Effector memory CD8-positive, alpha-beta T cell (primary cell): ENCODE data around the gene LBHD1.
A peak's percentile ranks its signal among the peaks of the same experiment; 100 is the strongest.
"Not testable (repeated sequence)": the region's sequence is repeated elsewhere in the genome, so short reads cannot be mapped to it uniquely, and the experiment has no call there.

ENCODE experiments used
- ATAC-seq: fragments of 150-1000 bp; cut with Tn5 transposase; replicated peaks from 2 replicates; pipeline ENCODE4 v1.10.0; 2021; ENCODE audit warnings: mild to moderate bottlenecking, moderate library complexity
- DNase-seq, 3 experiments: peaks; one replicate each; pipeline ENCODE4 v3.0.0; 2021
- H3K27ac Mint-ChIP-seq, 2 donors: one replicate each; pipeline ENCODE4 v1.8.0; 2022; ENCODE audit warnings: mild to moderate bottlenecking in 2 of 2, mixed read lengths in 2 of 2, moderate library complexity in 2 of 2
- H3K27me3 Mint-ChIP-seq, 2 donors: one replicate each; pipeline ENCODE4 v1.8.0; 2022; ENCODE audit warnings: mixed read lengths in 2 of 2
- H3K36me3 Mint-ChIP-seq: one replicate; pipeline ENCODE4 v1.8.0; 2022; ENCODE audit warnings: mild to moderate bottlenecking, moderate library complexity, mixed read lengths; ENCODE audit not compliant: insufficient read depth
- H3K4me1 Mint-ChIP-seq, 2 donors: one replicate each; pipeline ENCODE4 v1.8.0; 2022; ENCODE audit warnings: low read depth in 2 of 2, mixed read lengths in 2 of 2
- H3K4me3 Mint-ChIP-seq, 2 donors: one replicate each; pipeline ENCODE4 v1.8.0; 2022; ENCODE audit warnings: mild to moderate bottlenecking in 2 of 2, mixed read lengths in 2 of 2, moderate library complexity in 2 of 2
- H3K9me3 Mint-ChIP-seq, 2 donors: one replicate each; pipeline ENCODE4 v1.8.0; 2022; ENCODE audit warnings: mixed read lengths in 2 of 2

LBHD1 gene

GRCh38 chr11:62665599-62666258 is 6.3 kb downstream of the LBHD1 start:
- Mint-ChIP-seq H3K4me1 (peaks cover 19 to 33% of the 10 kb centered on the region in 2 donors), H3K4me3 (peak overlapping the region; percentile 95 to 96), H3K27me3 (no peaks in the 10 kb centered on the region), H3K9me3 (no peaks in the 10 kb centered on the region), H3K36me3 (peaks cover 39% of the 10 kb centered on the region), H3K27ac (peak overlapping the region; percentile 96 to 98)
- ATAC-seq (peak; percentile 54), DNase-seq (peak; percentile 53 to 59 (median 54))

DNA sequence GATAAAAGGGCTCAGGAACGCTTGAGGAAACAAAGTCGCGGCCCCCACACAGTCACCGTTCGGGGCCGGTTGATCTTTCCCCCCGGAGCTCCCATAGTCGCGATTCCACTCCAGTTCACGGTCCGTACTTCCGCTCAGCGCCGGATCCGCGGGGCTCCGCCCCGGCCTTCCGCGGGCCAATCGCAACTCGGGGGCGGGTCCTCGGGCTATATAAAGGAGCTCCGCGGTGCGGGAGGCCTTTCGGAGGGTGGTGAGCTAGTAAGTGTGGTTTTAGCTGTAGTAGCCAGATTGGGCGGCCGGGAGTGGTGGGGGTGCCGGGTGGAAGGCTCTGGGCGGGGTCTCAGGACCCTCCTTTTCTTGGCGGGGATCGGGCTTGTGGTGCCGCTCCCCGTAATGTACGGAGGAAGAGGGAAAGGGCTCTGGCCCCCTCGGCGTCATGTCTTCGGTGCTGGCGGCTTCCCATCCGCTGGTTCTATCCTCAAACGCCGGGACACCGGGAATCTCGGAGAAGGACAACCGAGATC is 6.9 kb downstream of the LBHD1 start, which contains the start of the genes C11orf98 and CSKMT:
Gene C11orf98, minus strand, starts transcription at position 136 of the 524 bp plus-strand sequence. Its CDS starts 41 bp downstream, at position 95.
Gene CSKMT, plus strand, starts transcription at position 238 of the 524 bp plus-strand sequence. CDS start 568 bp downstream, outside the sequence.
- Mint-ChIP-seq H3K27ac (peak within 1 kb of the TSS; percentile 96 to 98), H3K9me3 (no peaks in the 10 kb centered on the region), H3K4me3 (peak within 1 kb of the TSS; percentile 95 to 96), H3K36me3 (peaks cover 39% of the 10 kb centered on the region), H3K27me3 (no peaks in the 10 kb centered on the region), H3K4me1 (peaks cover 17 to 28% of the 10 kb centered on the region in 2 donors)
- peak; percentile 88 for ATAC-seq
- peak; percentile 96 to 97 (median 97) for DNase-seq

DNA sequence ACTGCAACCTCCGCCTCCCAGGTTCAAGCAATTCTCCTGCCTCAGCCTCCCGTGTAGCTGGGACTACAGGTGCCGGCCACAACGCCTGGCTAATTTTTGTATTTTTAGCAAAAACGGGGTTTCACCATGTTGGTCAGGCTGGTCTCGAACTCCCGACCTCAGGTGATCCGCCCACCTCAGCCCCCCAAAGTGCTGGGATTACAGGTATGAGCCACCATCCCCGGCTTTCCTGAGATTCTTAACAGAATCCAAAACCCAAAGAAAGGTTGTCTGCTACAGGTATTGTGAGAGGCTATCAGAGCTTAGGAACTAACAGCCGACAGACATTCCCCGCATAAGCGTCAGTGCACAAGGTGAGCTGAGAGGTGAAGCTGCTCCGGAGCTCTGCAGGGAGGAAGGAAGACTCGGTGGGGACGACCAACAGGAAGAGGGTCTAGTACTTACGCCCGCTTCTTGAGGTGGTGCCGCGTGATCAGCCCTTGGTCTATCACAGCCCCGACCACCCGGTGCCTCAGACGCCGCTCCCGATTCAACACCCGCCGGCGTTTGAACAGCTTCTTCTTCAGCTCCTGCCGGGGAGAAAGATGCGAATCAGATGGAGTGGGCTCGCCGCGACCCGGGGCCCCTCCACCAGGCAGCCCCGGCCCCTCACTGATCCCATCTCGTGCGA is 7.5 kb downstream of the LBHD1 start:
- peak overlapping the region; percentile 96 to 98 for H3K27ac Mint-ChIP-seq
- DNase-seq (peak in 2 of 3 experiments; percentile 39 to 46), ATAC-seq (peak; percentile 45)
- peak overlapping the region; percentile 95 to 96 for H3K4me3 Mint-ChIP-seq
- no peaks in the 10 kb centered on the region for H3K27me3 Mint-ChIP-seq
- H3K9me3 Mint-ChIP-seq, result no peaks in the 10 kb centered on the region
- peaks cover 17 to 27% of the 10 kb centered on the region in 2 donors for H3K4me1 Mint-ChIP-seq
- peaks cover 39% of the 10 kb centered on the region for H3K36me3 Mint-ChIP-seq

- ATAC-seq (no peak), DNase-seq (no peak)
- peaks cover 12% of the 10 kb centered on the region in 2 donors for H3K4me1 Mint-ChIP-seq
- H3K9me3 Mint-ChIP-seq, result no peaks in the 10 kb centered on the region
- no peaks in the 10 kb centered on the region for H3K27me3 Mint-ChIP-seq
- no peak overlapping the region for H3K4me3 Mint-ChIP-seq
- peaks cover 38% of the 10 kb centered on the region for H3K36me3 Mint-ChIP-seq
- no peak overlapping the region for H3K27ac Mint-ChIP-seq
These were observed 15.2 kb downstream of the LBHD1 start for GRCh38 chr11:62656796-62657429.

GRCh38 chr11:62654297-62654696 is 17.8 kb downstream of the LBHD1 start:
- DNase-seq (no peak), ATAC-seq (no peak)
- H3K27me3 Mint-ChIP-seq, result no peaks in the 10 kb centered on the region
- H3K27ac Mint-ChIP-seq, result peak overlapping the region; percentile 97 to 99
- peaks cover 30% of the 10 kb centered on the region for H3K36me3 Mint-ChIP-seq
- H3K9me3 Mint-ChIP-seq, result no peaks in the 10 kb centered on the region
- peak overlapping the region; percentile 56 to 93 for H3K4me3 Mint-ChIP-seq
- H3K4me1 Mint-ChIP-seq, result peaks cover 12 to 20% of the 10 kb centered on the region in 2 donors

DNA sequence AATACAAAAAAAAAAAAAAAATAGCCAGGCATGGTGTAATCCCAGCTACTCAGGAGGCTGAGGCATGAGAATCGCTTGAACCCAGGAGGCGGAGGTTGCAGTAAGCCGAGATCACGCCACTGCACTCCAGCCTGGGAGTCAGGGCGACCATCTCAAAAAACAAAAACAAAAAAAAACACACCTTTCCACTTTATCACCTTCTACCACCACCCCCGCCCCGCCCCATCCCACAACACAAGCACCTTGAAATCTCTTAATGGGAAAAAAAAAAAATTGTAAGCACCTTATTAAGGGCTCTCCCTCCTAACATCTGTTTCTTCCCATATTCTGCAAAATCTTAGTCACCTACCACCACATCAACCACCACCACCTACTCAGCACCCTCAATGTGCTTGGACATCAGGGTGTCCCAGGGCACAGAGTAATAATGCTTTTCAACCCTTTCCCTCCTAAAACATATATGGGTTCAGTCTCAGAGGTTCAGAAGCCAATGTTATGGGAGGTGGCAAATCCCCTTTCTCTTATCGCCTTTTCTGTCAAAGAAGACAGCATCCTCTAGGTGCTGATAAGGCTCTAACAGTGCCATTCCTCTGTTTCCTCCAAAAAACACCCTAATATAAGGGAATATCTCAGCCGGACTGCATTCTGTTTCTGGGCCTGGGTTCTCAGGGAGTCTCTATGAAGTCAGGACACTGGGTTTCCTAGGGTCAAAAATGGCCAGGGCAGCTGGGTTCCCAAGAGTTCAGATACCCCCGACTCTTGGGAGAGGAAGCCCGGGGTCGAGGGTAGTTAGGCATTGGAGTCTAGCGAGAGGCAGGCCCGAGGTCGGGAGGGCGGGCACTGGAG is 19.7 kb downstream of the LBHD1 start:
- peaks cover 12 to 20% of the 10 kb centered on the region in 2 donors for H3K4me1 Mint-ChIP-seq
- peak; percentile 3 for ATAC-seq
- H3K4me3 Mint-ChIP-seq, result peak overlapping the region; percentile 93 to 95
- DNase-seq, result peak in 1 of 3 experiments; percentile 28
- no peaks in the 10 kb centered on the region for H3K9me3 Mint-ChIP-seq
- H3K27ac Mint-ChIP-seq, result peak overlapping the region; percentile 97 to 99
- H3K27me3 Mint-ChIP-seq, result no peaks in the 10 kb centered on the region
- peaks cover 33% of the 10 kb centered on the region for H3K36me3 Mint-ChIP-seq

- not testable (repeated sequence) for ATAC-seq
- peaks cover 17 to 25% of the 10 kb centered on the region in 2 donors for H3K4me1 Mint-ChIP-seq
These were observed 21.8 kb downstream of the LBHD1 start for GRCh38 chr11:62650283-62650682.

DNA sequence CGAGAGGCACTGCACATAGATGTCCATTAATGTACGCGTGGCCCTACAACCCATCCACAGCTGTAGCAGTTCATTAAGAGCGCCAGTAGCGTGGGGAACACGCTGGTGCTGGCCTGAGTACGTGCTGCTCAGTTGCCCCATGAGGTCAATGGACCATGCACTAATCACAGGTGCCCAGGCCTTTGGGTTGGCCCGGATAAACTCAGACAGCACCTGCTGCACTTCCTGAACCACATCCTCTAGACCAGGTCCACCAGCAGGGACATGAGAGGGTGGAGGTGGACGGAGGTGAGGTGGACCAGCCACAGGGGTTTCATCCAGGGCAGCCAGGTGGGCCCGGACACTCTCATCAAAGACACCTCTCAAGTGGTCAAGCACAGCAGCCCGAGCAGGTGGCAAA is 22.6 kb downstream of the LBHD1 start:
- no peak overlapping the region for H3K4me3 Mint-ChIP-seq
- peaks cover 43% of the 10 kb centered on the region for H3K36me3 Mint-ChIP-seq
- no peak for DNase-seq
- no peaks in the 10 kb centered on the region for H3K27me3 Mint-ChIP-seq
- peaks cover 21 to 29% of the 10 kb centered on the region in 2 donors for H3K4me1 Mint-ChIP-seq
- no peaks in the 10 kb centered on the region for H3K9me3 Mint-ChIP-seq
- H3K27ac Mint-ChIP-seq, result no peak overlapping the region
- no peak for ATAC-seq

More at GRCh38 chr11:62650283-62650682, 21.8 kb downstream of the LBHD1 start:
- not testable (repeated sequence) for H3K27me3 Mint-ChIP-seq, H3K9me3 Mint-ChIP-seq, H3K4me3 Mint-ChIP-seq, DNase-seq
- Mint-ChIP-seq H3K36me3 (peaks cover 43% of the 10 kb centered on the region), H3K27ac (peak overlapping the region in 1 of 2 donors; percentile 49)

- ATAC-seq (no peak), DNase-seq (no peak)
- H3K4me3 Mint-ChIP-seq, result no peak overlapping the region
- H3K4me1 Mint-ChIP-seq, result peaks cover 21 to 29% of the 10 kb centered on the region in 2 donors
- H3K9me3 Mint-ChIP-seq, result no peaks in the 10 kb centered on the region
- peaks cover 41% of the 10 kb centered on the region for H3K36me3 Mint-ChIP-seq
- H3K27ac Mint-ChIP-seq, result no peak overlapping the region
- H3K27me3 Mint-ChIP-seq, result no peaks in the 10 kb centered on the region
These were observed 23.1 kb downstream of the LBHD1 start for GRCh38 chr11:62648967-62649364.

- Mint-ChIP-seq H3K9me3 (no peaks in the 10 kb centered on the region), H3K36me3 (peaks cover 38% of the 10 kb centered on the region), H3K4me3 (no peak overlapping the region), H3K27me3 (no peaks in the 10 kb centered on the region), H3K4me1 (peaks cover 18 to 27% of the 10 kb centered on the region in 2 donors), H3K27ac (no peak overlapping the region)
- no peak for ATAC-seq
- no peak for DNase-seq
These were observed 23.7 kb downstream of the LBHD1 start for GRCh38 chr11:62648185-62648966.

- H3K27me3 Mint-ChIP-seq, result no peaks in the 10 kb centered on the region
- H3K36me3 Mint-ChIP-seq, result peaks cover 36% of the 10 kb centered on the region
- DNase-seq (no peak), ATAC-seq (no peak)
- H3K4me3 Mint-ChIP-seq, result no peak overlapping the region
- H3K4me1 Mint-ChIP-seq, result peaks cover 14 to 24% of the 10 kb centered on the region in 2 donors
- no peak overlapping the region for H3K27ac Mint-ChIP-seq
- H3K9me3 Mint-ChIP-seq, result no peaks in the 10 kb centered on the region
These were observed 24.5 kb downstream of the LBHD1 start for GRCh38 chr11:62647609-62648005.
